ENCODE results near the gene TRIM65.

DNA sequence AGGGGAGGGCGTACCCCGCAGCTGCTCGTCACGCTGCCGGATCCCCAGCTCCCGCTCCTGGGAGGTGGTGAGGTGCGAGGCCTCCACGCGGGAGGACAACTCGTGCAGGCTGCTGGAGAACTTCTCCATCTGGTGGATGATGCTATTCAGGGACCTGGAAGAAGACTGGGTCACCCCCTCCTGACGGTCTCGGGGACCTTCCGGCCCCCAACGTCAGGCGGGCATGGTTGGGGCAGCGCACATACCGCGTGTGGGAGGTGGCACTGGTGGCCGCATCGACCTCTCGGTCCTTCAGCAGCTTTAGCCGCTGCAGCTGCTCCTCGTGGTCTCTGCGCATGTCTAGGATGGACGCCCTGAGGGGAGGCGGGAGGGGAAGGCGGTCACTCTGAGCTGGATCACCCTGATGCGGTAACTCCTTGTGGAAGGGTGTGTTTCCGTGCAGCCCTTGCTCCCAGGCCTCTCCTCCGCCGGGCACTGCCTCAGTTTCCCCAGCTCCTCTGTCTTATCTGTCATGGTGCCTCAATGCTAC lies 21.2 kb upstream of the TRIM65 start:
- TF ChIP-seq POLR2A (IDR thresholded peaks at IDR 0.05) (no peak), EP300 (IDR thresholded peaks at IDR 0.05) (no peak), CTCF (IDR thresholded peaks at IDR 0.05) (no peak), POLR2AphosphoS5 (IDR thresholded peaks at IDR 0.05) (no peak)
